ENCODE data around the gene LRRC18.

The LRRC18 gene

GRCh38 chr10:48899781-48900180 is 39.9 kb downstream of the LRRC18 start:
- TF ChIP-seq CTCF (conservative IDR thresholded peaks at IDR 0.05): no peak

GRCh38 chr10:48898426-48898825 is 41.2 kb downstream of the LRRC18 start:
- TF ChIP-seq CTCF (conservative IDR thresholded peaks at IDR 0.05): no peak
- H3K27ac ChIP-seq: no peak overlapping the region

More at GRCh38 chr10:48899781-48900180, 39.9 kb downstream of the LRRC18 start:
- H3K27ac ChIP-seq: no peak overlapping the region

GRCh38 chr10:48897441-48897790 is 42.2 kb downstream of the LRRC18 start:
- no peak overlapping the region for H3K27ac ChIP-seq
- TF ChIP-seq CTCF (conservative IDR thresholded peaks at IDR 0.05): no peak

GRCh38 chr10:48896756-48897440 is 42.7 kb downstream of the LRRC18 start:
- H3K27ac ChIP-seq: no peak overlapping the region
- no peak for TF ChIP-seq CTCF (conservative IDR thresholded peaks at IDR 0.05)

GRCh38 chr10:48895803-48896195 is 43.8 kb downstream of the LRRC18 start:
- TF ChIP-seq CTCF (conservative IDR thresholded peaks at IDR 0.05): no peak

GRCh38 chr10:48894911-48895802 is 44.5 kb downstream of the LRRC18 start:
- no peak overlapping the region for H3K27ac ChIP-seq
- no peak for TF ChIP-seq CTCF (conservative IDR thresholded peaks at IDR 0.05)

More at GRCh38 chr10:48895803-48896195, 43.8 kb downstream of the LRRC18 start:
- no peak overlapping the region for H3K27ac ChIP-seq
